SK-N-SH (cell line): Measurements from ENCODE around the gene KCNQ5. TPM values are rescaled to one million over a fixed set of nuclear protein-coding genes. Genes with fewer than 3 reads are reported as not detected.

Experiments used
- CTCF ChIA-PET: fragments of 300-600, 350-600 bp; formaldehyde crosslinking; extraction: SDS; loops from one replicate; lab custom pipeline; 2021; lab: Yijun Ruan, JAX
- POLR2A ChIA-PET: fragments of 350-600 bp; sonication (Branson Sonifier 250); formaldehyde crosslinking; extraction: SDS; loops from one replicate; lab custom pipeline; 2020; ENCODE audit warnings: antibody characterized with exemption, inconsistent platforms; lab: Yijun Ruan, JAX
- DNase-seq: peaks from one replicate; pipeline ENCODE4 v3.0.0; 2012
- H2AFZ ChIP-seq: fragments of 200-600 bp; sonication (generic); 2 replicates; pipeline ENCODE4 v1.8.1; 2016; ENCODE audit warnings: antibody characterized with exemption, mild to moderate bottlenecking, low read depth
- H3F3A ChIP-seq: fragments of 200-600 bp; sonication (generic); replicated peaks from 2 replicates; pipeline ENCODE3; 2016; ENCODE audit warnings: antibody characterized with exemption, mild to moderate bottlenecking; ENCODE audit not compliant: insufficient read depth
- H3K27ac ChIP-seq, 2 experiments: fragments of 200-500 bp in 1 of 2; fragments of 200-600 bp in 1 of 2; sonication (Bioruptor generic) in 1 of 2; sonication (generic), shearing (Covaris generic) in 1 of 2; 2 replicates each; pipeline versions ENCODE4 v1.5.1 to v1.6.1; 2014 to 2016; ENCODE audit warnings: low read depth in 2 of 2, inconsistent platforms in 1 of 2, low read length in 1 of 2, mild to moderate bottlenecking in 1 of 2, mixed read lengths in 1 of 2
- H3K27me3 ChIP-seq: fragments of 200-600 bp; sonication (generic), shearing (Covaris generic); 2 replicates; pipeline ENCODE4 v1.6.1; 2016; ENCODE audit warnings: mixed run types; ENCODE audit not compliant: insufficient read depth
- H3K36me3 ChIP-seq, 2 experiments: fragments of 200-500 bp in 1 of 2; fragments of 200-600 bp in 1 of 2; sonication (Bioruptor generic) in 1 of 2; sonication (generic) in 1 of 2; replicated peaks in 1 of 2; 2 replicates each; pipeline versions ENCODE3 to v1.5.1; 2014 to 2016; ENCODE audit warnings: low read length in 1 of 2, mild to moderate bottlenecking in 1 of 2; ENCODE audit not compliant: insufficient read depth in 2 of 2, control insufficient read depth in 1 of 2
- H3K4me1 ChIP-seq, 2 experiments: fragments of 200-500 bp in 1 of 2; fragments of 200-600 bp in 1 of 2; sonication (Bioruptor generic) in 1 of 2; sonication (generic), shearing (Covaris generic) in 1 of 2; 2 replicates each; pipeline versions ENCODE4 v1.5.1 to v1.6.1; 2014 to 2016; ENCODE audit warnings: low read depth in 1 of 2, low read length in 1 of 2, mixed run types in 1 of 2; ENCODE audit not compliant: insufficient read depth in 2 of 2, control insufficient read depth in 1 of 2
- H3K4me2 ChIP-seq: fragments of 200-600 bp; sonication (generic), shearing (Covaris generic); 2 replicates; pipeline ENCODE4 v1.6.1; 2017; ENCODE audit warnings: mixed run types
- H3K4me3 ChIP-seq, 2 experiments: fragments of 200-500 bp in 1 of 2; fragments of 200-600 bp in 1 of 2; sonication (Bioruptor generic) in 1 of 2; sonication (generic), shearing (Covaris generic) in 1 of 2; 2 replicates each; pipeline versions ENCODE4 v1.5.1 to v1.8.1; 2014 to 2016; ENCODE audit warnings: low read depth in 2 of 2, inconsistent platforms in 1 of 2, low read length in 1 of 2, mild to moderate bottlenecking in 1 of 2, mixed read lengths in 1 of 2, moderate library complexity in 1 of 2
- H3K79me2 ChIP-seq: fragments of 200-600 bp; sonication (generic); 2 replicates; pipeline ENCODE4 v1.8.1; 2017; ENCODE audit warnings: mild to moderate bottlenecking; ENCODE audit not compliant: insufficient read depth
- H3K9ac ChIP-seq: fragments of 200-600 bp; sonication (generic); 2 replicates; pipeline ENCODE4 v1.6.1; 2017; ENCODE audit warnings: mixed run types
- H3K9me2 ChIP-seq: fragments of 200-600 bp; sonication (generic); 2 replicates; pipeline ENCODE4 v1.6.1; 2017; ENCODE audit warnings: mixed run types
- H3K9me3 ChIP-seq: fragments of 200-600 bp; sonication (generic); 2 replicates; pipeline ENCODE4 v1.6.1; 2017; ENCODE audit warnings: mixed run types, mild to moderate bottlenecking, moderate library complexity
- H4K20me1 ChIP-seq: fragments of 200-600 bp; sonication (generic); 2 replicates; pipeline ENCODE4 v1.6.1; 2017; ENCODE audit warnings: mild to moderate bottlenecking, mixed run types; ENCODE audit not compliant: insufficient read depth
- FOXJ3 ChIP-seq: sonication (generic); formaldehyde crosslinking; IDR thresholded peaks from 2 replicates; pipeline ENCODE4 v1.5.1; 2020; ENCODE audit warnings: mild to moderate bottlenecking, missing genetic modification reagents
- GABPA ChIP-seq: IDR thresholded peaks from 2 replicates; pipeline ENCODE4 v1.4.0; 2012; ENCODE audit warnings: low read depth, mild to moderate bottlenecking
- IRF3 ChIP-seq: fragments of 150-350 bp; IDR thresholded peaks from 2 replicates; pipeline ENCODE4 v1.6.1; 2016; ENCODE audit warnings: mild to moderate bottlenecking, low read depth, low read length
- JUND ChIP-seq: IDR thresholded peaks from 2 replicates; pipeline ENCODE4 v1.4.0; 2012
- MAX ChIP-seq: IDR thresholded peaks from 2 replicates; pipeline ENCODE4 v1.4.0; 2012; ENCODE audit warnings: low read depth
- MEF2A ChIP-seq: IDR thresholded peaks from 2 replicates; pipeline ENCODE4 v1.4.0; 2012; ENCODE audit warnings: low read depth, borderline replicate concordance
- MXI1 ChIP-seq: IDR thresholded peaks from 2 replicates; pipeline ENCODE4 v1.6.1; 2012; ENCODE audit warnings: mild to moderate bottlenecking, low read depth, low read length, improper control_type of control experiment
- NFIC ChIP-seq: IDR thresholded peaks from 2 replicates; pipeline ENCODE4 v1.4.0; 2012; ENCODE audit warnings: borderline replicate concordance
- NRF1 ChIP-seq: IDR thresholded peaks from 2 replicates; pipeline ENCODE4 v1.6.1; 2012; ENCODE audit warnings: low read depth, mild to moderate bottlenecking, low read length
- RAD21 ChIP-seq: IDR thresholded peaks from 2 replicates; pipeline ENCODE4 v1.6.1; 2012; ENCODE audit warnings: mild to moderate bottlenecking, low read length
- REST ChIP-seq: IDR thresholded peaks from 2 replicates; pipeline ENCODE4 v1.6.1; 2012; ENCODE audit warnings: mild to moderate bottlenecking, low read depth, low read length, moderate library complexity
- RXRA ChIP-seq: IDR thresholded peaks from 2 replicates; pipeline ENCODE4 v1.4.0; 2012; ENCODE audit warnings: low read depth, mild to moderate bottlenecking, borderline replicate concordance
- SIN3A ChIP-seq: IDR thresholded peaks from 2 replicates; pipeline ENCODE4 v1.6.1; 2012; ENCODE audit warnings: low read depth, mild to moderate bottlenecking, low read length, moderate library complexity, borderline replicate concordance
- SMC3 ChIP-seq: IDR thresholded peaks from 2 replicates; pipeline ENCODE4 v1.6.1; 2012; ENCODE audit warnings: low read depth, low read length, improper control_type of control experiment
- TAF1 ChIP-seq: IDR thresholded peaks from 2 replicates; pipeline ENCODE4 v1.6.1; 2012; ENCODE audit warnings: low read depth, mild to moderate bottlenecking, low read length, moderate library complexity, borderline replicate concordance
- TCF12 ChIP-seq: IDR thresholded peaks from 2 replicates; pipeline ENCODE4 v1.4.0; 2012
- TEAD4 ChIP-seq: IDR thresholded peaks from 2 replicates; pipeline ENCODE4 v1.4.0; 2012; ENCODE audit warnings: mild to moderate bottlenecking, borderline replicate concordance; ENCODE audit not compliant: insufficient read depth
- YY1 ChIP-seq: IDR thresholded peaks from 2 replicates; pipeline ENCODE4 v1.4.0; 2012; ENCODE audit warnings: low read depth, mild to moderate bottlenecking
- WGBS: methylation state at CpG from one replicate; pipeline ENCODE4 v1.1.6; 2017; ENCODE audit warnings: low lambda C conversion rate; 5-methylcytosine and 5-hydroxymethylcytosine counted together
- polyA plus RNA-seq, 3 experiments: library from polyadenylated mRNA; depleted of rRNA; stranded (reverse); fragments of >200 nt; gene quantifications; 2 replicates each; pipeline ENCODE4 v1.2.3, GENCODE V29; 2012
- TF ChIP-seq, protein P1 (sequence below): fragments of 150-350 bp; IDR thresholded peaks from 2 replicates; pipeline ENCODE4 v1.6.1; 2017; ENCODE audit warnings: antibody characterized with exemption, low read length, low read depth, borderline replicate concordance
- TF ChIP-seq, protein P2 (sequence below): fragments of 200-600 bp; sonication (generic); IDR thresholded peaks from 2 replicates; pipeline ENCODE4 v1.6.1; 2017; ENCODE audit warnings: antibody characterized with exemption, mild to moderate bottlenecking, moderate library complexity
- TF ChIP-seq, protein P3 (sequence below): IDR thresholded peaks from 2 replicates; pipeline ENCODE4 v1.4.0; 2012; ENCODE audit warnings: low read depth, borderline replicate concordance

Gene KCNQ5
- polyA plus RNA-seq, 1 of the 3 experiments (the other 2 are of a cell fraction): 3.2 TPM

GRCh38 chr6:73209117-73209516 lies 587.3 kb downstream of the KCNQ5 start:
- Histone ChIP-seq H3K9me2 (no peaks in the 10 kb centered on the region), H3K27ac (no peak overlapping the region), H3K4me1 (no peaks in the 10 kb centered on the region), H3K36me3 (no peaks in the 10 kb centered on the region), H3K4me3 (no peak overlapping the region), H3K4me2 (no peak overlapping the region), H3K9ac (no peak overlapping the region), H3F3A (no peaks in the 10 kb centered on the region), H3K27me3 (no peaks in the 10 kb centered on the region), H3K79me2 (no peaks in the 10 kb centered on the region), H4K20me1 (no peaks in the 10 kb centered on the region), H3K9me3 (no peaks in the 10 kb centered on the region), H2AFZ (no peak overlapping the region)
- TF ChIP-seq SIN3A (no peak), MEF2A (no peak)
- 71% methylated on average over 8 of the region's 9 CpGs for WGBS
- CTCF ChIA-PET: no interaction called here
- POLR2A ChIA-PET: no interaction called here
- DNase-seq: no peak

DNA sequence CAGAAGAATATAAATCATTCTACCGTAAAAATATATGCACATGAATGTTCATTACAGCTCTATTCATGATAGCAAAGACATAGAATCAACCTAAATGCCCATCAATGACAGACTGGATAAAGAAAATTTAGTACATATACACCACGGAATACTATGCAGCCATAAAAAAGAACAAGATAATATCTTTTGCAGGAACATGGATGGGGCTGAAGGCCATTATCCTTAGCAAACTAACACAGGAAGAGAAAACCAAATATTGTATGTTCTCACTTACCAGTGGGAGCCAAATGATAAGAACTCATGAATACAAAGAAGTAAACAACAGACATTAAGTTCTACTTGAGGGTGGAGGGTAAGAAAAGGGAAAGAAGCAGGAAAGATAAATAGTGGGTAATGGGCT lies 595.0 kb downstream of the KCNQ5 start:
- POLR2A ChIA-PET: no interaction called here
- WGBS: 61% methylated on average over 2 of the region's 2 CpGs
- Histone ChIP-seq H3K79me2 (no peaks in the 10 kb centered on the region), H3K4me3 (no peak overlapping the region), H3K27me3 (no peaks in the 10 kb centered on the region), H3K9me3 (no peaks in the 10 kb centered on the region; the same call in 1 of the 2 replicates), H3K4me2 (no peak overlapping the region), H3K9me2 (no peaks in the 10 kb centered on the region), H3F3A (no peaks in the 10 kb centered on the region), H3K36me3 (no peaks in the 10 kb centered on the region), H3K27ac (no peak overlapping the region), H3K4me1 (no peaks in the 10 kb centered on the region), H2AFZ (no peak overlapping the region), H4K20me1 (no peaks in the 10 kb centered on the region), H3K9ac (no peak overlapping the region)
- no peak for DNase-seq
- CTCF ChIA-PET: no interaction called here
- TF ChIP-seq GABPA (no peak), YY1 (no peak), FOXJ3 (no peak), RAD21 (no peak), JUND (no peak), NFIC (no peak), TCF12 (no peak), IRF3 (no peak), TEAD4 (no peak), MAX (no peak), REST (no peak), NRF1 (no peak), MXI1 (no peak), SMC3 (no peak), RXRA (no peak), TAF1 (no peak)
- TF ChIP-seq, protein P1, sequence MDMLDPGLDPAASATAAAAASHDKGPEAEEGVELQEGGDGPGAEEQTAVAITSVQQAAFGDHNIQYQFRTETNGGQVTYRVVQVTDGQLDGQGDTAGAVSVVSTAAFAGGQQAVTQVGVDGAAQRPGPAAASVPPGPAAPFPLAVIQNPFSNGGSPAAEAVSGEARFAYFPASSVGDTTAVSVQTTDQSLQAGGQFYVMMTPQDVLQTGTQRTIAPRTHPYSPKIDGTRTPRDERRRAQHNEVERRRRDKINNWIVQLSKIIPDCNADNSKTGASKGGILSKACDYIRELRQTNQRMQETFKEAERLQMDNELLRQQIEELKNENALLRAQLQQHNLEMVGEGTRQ: no peak
- TF ChIP-seq, protein P2, sequence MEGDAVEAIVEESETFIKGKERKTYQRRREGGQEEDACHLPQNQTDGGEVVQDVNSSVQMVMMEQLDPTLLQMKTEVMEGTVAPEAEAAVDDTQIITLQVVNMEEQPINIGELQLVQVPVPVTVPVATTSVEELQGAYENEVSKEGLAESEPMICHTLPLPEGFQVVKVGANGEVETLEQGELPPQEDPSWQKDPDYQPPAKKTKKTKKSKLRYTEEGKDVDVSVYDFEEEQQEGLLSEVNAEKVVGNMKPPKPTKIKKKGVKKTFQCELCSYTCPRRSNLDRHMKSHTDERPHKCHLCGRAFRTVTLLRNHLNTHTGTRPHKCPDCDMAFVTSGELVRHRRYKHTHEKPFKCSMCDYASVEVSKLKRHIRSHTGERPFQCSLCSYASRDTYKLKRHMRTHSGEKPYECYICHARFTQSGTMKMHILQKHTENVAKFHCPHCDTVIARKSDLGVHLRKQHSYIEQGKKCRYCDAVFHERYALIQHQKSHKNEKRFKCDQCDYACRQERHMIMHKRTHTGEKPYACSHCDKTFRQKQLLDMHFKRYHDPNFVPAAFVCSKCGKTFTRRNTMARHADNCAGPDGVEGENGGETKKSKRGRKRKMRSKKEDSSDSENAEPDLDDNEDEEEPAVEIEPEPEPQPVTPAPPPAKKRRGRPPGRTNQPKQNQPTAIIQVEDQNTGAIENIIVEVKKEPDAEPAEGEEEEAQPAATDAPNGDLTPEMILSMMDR: no peak
- TF ChIP-seq, protein P3, sequence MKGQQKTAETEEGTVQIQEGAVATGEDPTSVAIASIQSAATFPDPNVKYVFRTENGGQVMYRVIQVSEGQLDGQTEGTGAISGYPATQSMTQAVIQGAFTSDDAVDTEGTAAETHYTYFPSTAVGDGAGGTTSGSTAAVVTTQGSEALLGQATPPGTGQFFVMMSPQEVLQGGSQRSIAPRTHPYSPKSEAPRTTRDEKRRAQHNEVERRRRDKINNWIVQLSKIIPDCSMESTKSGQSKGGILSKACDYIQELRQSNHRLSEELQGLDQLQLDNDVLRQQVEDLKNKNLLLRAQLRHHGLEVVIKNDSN: no peak
